Articular chondrocyte of knee joint (primary cell): ENCODE data around the gene CASP12. TPM values are rescaled to one million over a fixed set of nuclear protein-coding genes. Genes with fewer than 3 reads are reported as not detected.

Source experiments
- small RNA-seq: library from RNA; depleted of rRNA; stranded (forward); fragments of <200 nt; gene quantifications from one replicate; pipeline ENCODE3, GENCODE V24; 2012
- total RNA-seq: library from RNA; depleted of rRNA; stranded (reverse); fragments of >200 nt; gene quantifications from 2 replicates; pipeline ENCODE4 v1.2.3, GENCODE V29; 2012

CASP12 gene
- total RNA-seq: 0.22 TPM in 1 of 2 replicates, not detected in the other

DNA sequence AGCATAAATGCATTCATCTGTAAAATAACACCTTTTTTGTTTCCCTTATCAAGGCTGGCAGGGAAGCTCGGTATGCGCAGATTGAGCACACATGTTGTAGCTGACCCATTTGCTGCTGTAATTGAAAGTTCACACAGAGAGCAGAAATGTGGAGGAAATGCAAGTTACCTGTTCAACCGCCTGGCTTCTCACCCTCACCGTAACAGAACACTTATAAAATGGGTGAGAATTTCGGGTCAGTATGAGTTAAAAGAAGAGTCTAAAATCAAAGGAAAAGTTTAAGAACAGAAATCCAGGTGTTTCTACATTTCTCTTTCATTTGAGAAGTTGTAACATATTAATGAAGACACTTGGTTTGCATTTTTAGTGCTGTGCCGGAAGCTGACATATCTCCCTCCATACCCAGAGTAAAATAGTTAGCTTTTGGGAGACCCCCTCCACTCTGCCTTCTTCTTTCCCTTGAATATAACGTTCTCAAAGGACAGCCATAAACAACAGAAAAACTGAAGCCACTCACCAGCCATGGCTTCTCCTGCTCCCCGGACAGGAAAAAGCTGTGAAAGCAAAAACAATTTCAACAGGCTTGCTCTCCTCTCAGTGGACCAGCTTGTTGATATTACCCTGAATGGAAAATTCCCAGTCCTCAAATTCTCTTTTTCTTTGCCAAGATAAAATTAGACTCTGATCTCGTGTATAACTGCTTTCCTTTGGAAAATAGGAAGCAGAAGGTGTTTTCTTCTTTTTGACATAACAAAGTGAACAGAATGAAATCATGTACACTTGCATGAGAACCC lies at the start of gene CASP12:
TSS of gene CASP12 (minus strand) at position 570 of the 794 bp plus-strand sequence.

Small RNAs within 50 kb of the gene (small RNA-seq; reads per million reads assigned to genes)
- gene AP002004.1: not detected

Other genes with a start within 250 kb of the CASP12 start
- gene CASP4, start 70.1 kb upstream of the CASP12 start, total RNA-seq: 171 and 372 TPM in 2 replicates
- 0.22 TPM in 1 of 2 replicates, not detected in the other for gene CASP5, start 124.7 kb upstream of the CASP12 start, total RNA-seq
- gene CASP1, start 136.7 kb upstream of the CASP12 start, total RNA-seq: 15.8 and 19.9 TPM in 2 replicates
- 0.39 and 0.76 TPM in 2 replicates for gene CARD16, start 146.9 kb upstream of the CASP12 start, total RNA-seq
- not detected in 2 replicates for gene CARD18, start 241.3 kb upstream of the CASP12 start, total RNA-seq